Cerebellar nuclear complex (tissue), 1 donor: Measurements from ENCODE around the gene COQ10A.

Experiments used
- DNase-seq, 2 experiments: peaks; one replicate each; lab custom pipeline; 2025; lab: John Stamatoyannopoulos, UW

COQ10A gene

DNA sequence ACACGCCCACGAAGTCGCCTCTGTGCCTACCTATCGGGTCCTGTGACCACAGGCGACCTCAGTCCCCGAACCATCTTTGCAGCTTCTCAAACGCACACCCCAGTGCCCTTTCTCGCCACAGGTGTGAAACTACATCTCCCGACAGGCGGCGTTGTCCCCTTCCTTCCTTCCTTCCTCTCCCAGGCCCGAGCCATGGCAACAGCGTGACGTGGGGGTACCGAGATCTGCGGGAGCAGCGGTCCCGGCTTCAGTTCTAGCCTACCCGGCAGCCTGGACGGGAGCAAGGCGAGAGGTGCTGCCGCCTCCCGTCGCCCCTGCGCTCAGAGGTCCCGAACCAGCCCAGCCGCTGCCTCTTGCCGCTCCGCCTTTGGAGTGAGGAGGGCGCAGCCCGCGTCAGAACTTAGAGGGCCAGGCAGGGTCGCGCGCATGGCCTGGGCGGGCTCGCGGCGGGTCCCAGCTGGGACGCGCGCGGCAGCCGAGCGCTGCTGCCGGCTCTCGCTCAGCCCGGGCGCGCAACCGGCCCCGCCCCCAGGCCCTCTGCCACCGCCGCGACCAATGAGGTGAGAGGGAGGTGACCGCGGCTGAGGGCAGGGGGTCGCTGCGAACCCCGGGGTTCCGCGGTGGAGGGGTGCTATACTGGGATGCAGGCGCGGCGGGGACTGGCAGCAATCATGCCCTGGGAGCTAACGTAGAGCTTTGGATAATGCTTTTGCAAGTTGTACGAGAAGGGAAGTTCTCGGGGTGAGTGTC is at the start of gene COQ10A:
Gene COQ10A (plus strand): TSS at position 250 of the 750 bp plus-strand sequence. CDS start 177 bp downstream, at position 427.
- peak; percentile 36 to 72 for DNase-seq

DNA sequence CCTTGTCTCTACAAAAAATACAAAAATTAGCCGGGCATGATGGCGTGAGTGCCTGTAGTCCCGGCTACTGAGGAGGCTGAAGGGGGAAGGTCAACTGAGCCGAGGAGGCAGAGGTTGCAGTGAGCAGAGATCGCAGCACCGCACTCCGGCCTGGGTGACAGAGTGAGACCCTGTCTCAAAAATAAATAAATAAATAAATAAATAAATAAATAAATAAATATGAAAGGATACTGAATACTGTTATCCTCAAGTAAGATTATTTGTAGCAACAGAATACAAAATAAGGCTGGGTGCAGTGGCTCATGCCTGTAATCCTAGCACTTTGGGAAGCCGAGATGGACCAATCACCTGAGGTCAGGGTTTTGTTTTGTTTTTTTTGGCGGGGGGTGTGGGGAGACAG is 46.9 kb upstream of the COQ10A start:
- no peak for DNase-seq

DNA sequence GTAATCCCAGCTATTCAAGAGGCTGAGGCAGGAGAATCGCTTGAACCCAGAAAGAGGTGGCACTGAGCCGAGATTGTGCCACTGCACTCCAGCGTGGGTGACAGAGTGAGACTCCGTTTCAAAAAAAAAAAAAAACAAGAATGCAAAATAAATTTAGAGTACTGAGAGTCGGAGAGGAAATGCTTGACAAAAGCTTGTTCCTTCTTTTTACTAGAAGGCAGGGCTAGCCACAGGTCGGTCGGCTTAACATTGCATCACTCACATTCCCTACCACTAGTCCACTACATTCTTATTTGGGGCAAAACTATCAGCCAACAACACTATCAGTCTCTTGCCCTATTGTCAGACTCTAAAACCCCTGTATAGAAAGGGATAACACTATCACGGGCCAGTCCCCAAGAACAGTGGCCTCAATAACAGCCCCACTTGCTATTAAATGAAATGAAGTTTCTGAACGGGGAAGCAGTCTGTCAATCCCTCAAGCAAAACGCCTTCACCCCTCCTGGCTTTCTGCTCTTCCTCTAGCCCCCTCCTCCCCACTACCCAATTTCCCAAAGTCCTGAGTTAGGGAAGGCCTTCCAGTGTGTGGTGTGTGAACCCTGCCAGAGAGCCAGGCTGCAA is 46.0 kb upstream of the COQ10A start:
- no peak for DNase-seq

DNA sequence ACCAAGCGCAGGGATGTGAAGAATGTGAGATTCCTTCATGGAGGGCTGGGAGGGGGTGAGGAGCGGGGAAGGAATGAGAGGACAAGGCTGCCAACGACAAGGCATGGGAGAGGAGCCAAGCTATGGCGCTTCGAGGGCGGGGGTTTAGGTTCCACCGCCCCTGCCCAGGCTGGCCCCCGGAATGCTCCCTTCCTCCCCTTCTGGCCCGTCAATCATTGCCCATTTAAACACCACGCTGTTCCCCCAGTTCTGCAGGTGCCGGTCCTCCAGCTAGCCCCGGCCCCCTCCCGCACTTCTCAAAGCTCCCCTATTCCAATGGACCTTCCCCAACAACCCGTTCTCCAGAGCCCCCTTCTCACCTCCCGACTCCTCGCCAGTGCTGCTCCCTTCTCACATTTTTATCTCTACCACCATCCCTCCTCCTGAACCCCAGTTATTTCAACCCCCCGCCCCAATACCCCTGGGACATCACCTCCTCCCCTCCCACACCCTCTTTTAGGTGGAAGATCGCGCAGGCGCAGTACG is 45.4 kb upstream of the COQ10A start:
- DNase-seq = no peak

DNA sequence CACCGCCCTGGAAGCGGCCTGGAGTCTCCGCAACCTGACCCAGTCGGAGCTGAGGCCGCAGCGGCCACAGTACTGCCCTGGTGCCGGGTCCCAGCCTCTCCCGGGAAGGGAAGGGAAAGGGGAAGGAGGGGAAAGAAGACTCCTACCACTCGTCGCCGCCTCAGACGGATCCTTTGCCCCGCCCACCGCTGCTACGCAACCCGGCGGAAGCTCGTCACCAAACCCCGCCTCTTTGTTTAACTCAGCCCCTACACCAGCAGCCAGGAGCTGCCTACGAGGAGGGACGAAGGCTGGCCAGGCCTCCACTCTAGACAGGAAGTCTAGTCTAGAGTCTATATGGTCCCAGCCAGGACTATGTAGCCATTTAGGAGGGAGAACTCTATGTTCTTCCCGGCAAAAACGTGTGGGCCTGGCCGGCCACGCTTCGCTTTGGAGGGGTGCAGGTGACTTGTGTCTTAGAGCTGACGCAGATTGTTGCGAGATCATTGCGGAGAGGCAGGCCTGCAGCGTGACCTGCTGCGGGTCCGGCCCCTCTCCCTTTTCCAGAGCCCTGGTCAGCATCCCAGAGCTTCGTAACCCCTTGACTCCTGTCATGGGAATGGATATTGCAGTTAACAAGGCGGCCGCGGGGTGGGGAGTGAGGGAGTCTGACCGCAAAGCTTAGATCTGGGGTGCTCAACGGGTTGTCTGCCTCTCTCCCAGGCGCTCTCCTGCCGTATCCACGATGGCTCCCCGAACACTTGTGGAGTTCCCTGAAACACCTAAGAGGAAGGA is 44.8 kb upstream of the COQ10A start, which contains the start of gene RNF41:
Gene RNF41 (minus strand): TSS at position 166 of the 774 bp plus-strand sequence. CDS start 7,875 bp downstream, outside the sequence.
- DNase-seq = peak; percentile 93 to 97

DNA sequence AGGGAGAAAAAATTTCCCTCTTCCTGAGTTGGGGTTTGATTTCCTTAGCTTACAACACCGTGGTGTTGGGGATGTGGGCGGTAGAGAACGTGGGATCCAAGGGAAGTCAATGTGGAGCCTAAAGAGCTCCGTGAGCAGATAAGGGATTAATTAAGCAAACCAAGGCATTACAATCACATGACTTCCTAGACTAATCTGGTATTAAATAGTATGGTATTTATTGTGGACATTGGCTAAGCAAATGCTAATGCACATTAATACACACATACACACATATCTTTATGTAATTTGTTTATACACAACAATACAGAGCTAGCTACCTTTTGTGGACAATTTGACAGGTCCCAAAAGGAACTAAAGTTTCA is 44.2 kb upstream of the COQ10A start:
- DNase-seq = no peak

DNA sequence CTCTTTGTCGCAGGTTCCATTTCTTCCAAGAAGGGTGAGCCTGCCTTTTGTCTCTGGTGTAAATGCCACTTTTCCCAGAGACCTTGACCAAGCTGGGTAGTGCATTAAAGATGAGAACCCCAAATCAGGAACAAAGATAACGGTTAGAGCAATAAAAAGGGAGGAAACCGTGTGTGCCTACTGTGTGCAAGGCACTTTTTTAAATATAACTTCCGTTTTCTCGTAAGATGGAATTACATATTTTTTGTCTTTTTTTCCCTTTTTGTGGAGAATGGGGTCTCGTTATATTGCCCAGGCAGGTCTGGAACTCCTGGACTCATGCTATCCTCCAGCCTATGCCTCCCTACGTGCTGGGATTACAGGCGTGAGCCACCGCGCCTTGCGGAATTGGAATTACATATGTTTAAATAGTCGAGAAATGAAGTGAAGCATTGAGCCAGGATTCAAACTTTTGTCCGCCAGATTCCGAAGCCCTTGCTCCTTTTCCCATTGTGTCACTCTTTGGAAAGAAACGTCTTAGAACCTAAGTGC is 43.1 kb upstream of the COQ10A start:
- DNase-seq = no peak

DNA sequence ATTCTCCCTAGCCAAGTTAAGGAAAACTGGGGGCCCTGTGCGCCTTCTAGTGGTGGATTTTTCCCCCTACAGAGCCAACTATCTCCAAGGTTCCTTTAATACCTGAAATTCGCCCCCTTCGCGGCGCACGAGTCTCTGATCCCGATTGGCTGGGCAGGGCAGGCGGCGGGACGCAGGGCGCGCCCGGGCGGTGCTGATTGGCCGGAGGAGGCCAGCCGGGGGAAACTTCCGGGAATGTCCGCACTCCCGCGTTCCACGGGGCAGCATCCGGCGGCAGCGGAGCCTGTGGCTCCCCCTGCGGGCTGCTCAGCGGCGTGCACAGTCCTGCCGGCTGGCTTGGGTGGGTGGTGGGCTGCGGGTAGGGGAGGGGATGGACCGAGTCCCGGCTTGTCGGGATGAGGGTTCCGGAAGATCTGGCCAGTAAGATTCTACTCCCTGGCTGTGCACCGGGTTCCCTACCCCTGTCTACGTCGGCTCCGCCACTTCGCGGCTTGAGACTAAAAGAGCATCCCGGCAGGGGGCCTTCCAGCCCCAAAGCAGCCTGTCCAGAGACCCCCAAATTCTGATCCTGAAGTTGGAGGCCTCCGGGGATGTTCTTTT is 42.5 kb upstream of the COQ10A start, which contains the start of gene NABP2:
Gene NABP2 (plus strand): TSS at position 241 of the 600 bp plus-strand sequence. CDS start 515 bp downstream, outside the sequence.
- peak; percentile 69 to 86 for DNase-seq

DNA sequence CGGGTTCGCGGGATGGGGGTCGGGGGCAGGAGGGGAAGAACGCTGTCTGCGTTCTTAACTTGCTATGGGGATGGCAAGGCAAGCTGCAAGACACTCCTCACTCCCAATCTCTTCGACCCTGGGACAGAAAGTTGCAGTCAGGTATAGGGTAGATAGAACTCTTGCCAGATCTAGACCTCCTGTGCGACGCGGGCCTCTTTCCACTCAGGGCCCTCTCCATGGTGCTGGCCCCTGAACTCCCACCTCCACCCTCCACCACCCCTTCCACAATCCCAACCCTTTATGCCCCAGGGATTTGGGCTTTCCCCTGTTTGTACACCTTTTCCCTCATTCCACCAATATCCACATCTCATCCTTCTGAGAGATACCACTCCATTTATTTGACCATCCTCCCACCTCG is 41.8 kb upstream of the COQ10A start:
- no peak for DNase-seq

DNA sequence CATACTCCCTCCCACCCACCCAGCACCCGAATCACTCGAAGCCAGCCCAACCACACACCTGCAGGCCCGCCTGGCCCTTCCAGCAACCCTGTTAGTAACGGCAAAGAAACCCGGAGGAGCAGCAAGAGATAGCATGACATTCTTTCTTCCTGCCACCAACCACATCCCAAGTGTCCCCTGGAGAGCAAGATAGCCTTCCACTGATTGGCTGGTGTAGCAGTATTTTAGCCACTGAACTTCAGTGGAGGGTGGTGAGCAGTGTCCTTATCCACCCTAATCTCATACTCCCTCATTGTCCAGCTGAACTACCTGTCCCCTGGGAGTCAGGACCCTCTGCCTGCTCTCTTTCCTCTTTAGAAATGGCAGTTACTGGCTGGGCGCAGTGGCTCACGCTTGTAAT is 37.7 kb upstream of the COQ10A start:
- no peak for DNase-seq

DNA sequence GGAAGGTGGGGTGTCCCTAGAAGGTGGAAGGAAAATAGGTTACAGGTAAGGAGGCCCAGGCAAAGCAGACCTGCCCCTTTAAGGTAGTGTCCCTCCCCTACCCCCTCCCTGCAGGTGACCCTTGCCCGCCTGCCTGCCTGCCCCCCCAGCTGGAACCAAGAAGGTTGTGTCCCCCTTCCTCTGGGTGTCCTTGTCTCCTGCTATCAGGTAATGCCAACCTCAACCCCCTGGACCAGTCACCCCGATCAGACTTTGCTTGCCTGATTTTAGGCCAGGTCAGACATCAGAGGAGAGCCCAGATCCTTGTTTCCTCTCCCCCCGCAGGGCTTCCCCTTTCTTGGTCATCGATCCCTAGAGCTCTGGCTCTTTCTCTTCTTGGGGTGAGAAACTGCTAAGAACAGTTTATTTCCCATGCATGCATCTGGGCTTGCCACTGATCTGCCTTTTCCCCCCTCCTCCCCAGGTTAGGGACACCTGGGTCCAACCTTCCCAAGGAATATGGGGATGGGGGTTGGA is 36.8 kb upstream of the COQ10A start, which contains the start of gene SLC39A5:
Gene SLC39A5 (plus strand): TSS at position 136 of the 516 bp plus-strand sequence. CDS start 1,224 bp downstream, outside the sequence.
- DNase-seq = no peak

DNA sequence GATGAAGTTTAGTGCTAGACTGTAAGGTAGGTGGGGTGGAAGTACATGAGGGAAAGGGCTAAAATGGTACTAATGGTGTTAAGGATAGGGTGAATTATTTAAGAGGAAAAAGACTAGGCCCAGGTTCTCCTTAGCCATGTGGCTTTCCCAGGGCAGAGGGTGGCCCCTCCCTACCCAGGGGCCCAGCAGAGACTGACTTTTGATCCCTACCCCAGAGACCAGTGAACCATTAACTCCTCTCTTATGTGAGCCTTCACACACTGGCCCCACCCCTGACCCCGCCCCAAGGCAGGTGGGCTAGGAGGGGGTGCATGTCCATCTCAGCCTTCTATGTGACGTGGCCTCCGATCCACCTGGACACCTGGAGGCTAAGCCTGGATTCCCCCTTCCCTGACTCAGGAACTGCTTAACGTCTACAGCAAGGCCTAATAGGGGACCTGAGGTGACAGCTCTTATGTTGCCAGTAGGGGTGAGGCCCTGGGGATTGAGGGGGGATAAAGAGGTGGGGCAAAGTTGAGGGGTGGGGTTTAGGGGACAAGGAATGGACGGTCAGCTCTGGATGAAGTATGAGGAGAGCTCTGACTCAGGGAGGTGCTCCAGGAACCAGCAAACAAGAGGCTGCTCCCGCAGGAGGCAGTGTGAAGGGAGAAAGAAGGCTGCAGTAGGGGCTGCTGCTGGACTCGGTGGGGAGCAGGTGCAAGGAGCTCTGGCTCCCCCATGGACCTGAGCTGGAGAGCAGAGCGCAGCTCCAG is 36.1 kb upstream of the COQ10A start:
- DNase-seq = no peak

DNA sequence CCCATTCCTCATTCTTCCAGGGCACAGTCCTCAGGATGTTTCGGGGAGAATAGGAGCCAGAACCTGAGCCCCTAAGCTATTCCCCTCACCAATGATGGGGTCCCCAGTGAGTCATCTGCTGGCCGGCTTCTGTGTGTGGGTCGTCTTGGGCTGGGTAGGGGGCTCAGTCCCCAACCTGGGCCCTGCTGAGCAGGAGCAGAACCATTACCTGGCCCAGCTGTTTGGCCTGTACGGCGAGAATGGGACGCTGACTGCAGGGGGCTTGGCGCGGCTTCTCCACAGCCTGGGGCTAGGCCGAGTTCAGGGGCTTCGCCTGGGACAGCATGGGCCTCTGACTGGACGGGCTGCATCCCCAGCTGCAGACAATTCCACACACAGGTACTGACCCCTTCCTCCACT is 35.6 kb upstream of the COQ10A start:
- DNase-seq = no peak

DNA sequence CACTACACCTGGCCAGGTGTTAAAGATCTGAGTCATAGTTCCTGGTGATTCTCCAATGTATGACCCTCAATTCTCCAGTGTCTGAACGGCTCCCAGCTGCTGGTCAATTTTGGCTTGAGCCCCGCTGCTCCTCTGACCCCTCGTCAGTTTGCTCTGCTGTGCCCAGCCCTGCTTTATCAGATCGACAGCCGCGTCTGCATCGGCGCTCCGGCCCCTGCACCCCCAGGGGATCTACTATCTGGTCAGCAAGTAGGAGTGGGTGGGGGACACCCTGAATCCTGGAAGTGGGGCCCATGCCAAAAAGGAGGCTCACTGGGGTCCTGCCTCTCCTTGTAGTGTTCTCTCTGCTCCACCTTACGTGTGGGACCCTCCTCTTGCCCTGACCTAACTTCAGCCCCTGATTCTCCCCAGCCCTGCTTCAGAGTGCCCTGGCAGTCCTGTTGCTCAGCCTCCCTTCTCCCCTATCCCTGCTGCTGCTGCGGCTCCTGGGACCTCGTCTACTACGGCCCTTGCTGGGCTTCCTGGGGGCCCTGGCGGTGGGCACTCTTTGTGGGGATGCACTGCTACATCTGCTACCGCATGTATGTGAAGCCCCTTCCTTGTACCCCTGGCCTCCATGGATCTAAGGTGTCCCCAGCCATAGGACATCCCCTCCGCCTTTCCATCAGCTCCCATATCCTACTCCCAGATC is 31.9 kb upstream of the COQ10A start:
- no peak for DNase-seq

DNA sequence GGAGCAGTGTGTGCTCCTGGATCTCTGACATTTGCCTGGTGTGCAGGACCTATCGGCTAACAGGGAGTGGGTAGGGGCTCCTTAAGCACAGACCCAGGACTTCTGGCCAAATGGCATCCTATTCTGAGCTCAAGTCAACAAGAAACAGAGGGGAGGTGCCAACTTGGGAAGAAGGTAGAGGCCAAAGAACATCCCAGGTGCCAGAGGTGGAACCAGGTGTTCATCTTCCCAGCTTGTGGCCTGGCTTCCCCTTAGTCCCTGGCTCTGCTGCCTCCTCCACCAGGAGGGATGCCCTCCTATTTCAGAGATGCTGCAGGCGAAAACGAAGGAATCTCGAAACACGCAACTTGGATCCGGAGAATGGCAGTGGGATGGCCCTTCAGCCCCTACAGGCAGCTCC is 30.7 kb upstream of the COQ10A start:
- no peak for DNase-seq

DNA sequence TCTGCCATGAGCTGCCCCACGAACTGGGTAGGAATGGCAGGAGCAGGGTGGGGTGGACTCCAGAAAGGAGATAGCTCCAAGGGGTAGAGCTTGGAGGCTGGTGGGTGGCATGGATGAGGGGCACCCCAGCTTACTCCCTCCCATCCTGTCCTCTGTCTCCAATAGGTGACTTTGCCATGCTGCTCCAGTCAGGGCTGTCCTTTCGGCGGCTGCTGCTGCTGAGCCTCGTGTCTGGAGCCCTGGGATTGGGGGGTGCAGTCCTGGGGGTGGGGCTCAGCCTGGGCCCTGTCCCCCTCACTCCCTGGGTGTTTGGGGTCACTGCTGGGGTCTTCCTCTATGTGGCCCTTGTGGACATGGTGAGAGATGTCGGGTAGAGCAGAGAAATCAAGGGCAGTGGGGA is 29.8 kb upstream of the COQ10A start:
- DNase-seq = no peak

DNA sequence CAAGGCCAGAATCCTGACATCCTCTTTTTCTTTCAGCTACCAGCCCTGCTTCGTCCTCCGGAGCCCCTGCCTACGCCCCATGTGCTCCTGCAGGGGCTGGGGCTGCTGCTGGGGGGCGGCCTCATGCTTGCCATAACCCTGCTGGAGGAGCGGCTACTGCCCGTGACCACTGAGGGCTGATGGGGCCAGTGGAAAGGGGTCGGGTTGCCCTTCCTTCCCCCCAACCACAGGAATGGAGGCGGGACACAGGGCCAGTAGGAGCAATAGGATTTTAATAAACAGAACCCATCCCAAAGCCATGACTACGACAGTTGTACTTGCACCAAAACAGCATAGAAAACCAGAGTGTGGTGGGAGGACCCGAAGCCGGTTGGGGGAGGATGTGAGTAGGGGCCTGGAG is 29.2 kb upstream of the COQ10A start:
- DNase-seq = no peak

DNA sequence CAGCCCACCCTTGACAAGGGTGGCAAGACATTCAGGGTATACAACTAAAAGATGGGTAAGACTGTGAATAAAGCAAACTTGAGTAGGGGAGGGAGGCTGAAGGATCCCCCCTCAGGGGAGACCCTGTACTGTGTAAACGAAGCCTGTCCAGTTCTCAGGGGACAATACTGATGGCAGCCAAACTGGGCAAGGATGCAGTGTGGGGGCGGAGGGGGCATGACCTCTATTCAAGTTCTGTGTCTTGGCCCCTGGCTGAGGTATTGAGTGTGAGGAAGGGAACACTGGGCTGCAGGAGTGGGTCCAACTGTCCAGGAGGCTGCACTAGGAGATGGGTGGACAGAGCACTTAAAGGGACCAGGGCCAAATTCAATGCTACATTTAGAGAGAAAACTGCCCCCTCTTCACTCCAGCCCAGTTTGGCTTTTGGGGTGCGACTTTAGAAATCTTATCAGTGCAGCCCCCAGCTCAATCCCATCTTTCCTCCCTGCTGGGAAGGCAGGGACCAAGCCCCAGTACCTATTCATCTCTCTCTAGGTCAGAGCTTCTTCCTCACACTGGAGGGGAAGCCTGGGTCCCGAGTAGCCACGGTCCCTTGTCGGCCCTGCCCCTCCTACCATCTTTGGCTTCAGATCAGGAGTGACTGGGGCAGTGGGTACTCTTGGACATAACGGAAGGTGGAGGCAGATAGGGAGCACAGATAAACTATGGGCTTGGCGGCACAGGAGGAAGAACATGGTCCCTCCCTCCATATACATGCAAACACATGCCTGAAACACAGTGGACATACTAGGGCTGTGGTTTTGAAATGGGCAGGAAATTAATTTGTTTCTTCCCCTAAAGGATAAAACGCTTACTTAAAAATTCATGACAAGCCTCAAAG is 25.1 kb upstream of the COQ10A start:
- DNase-seq = no peak

DNA sequence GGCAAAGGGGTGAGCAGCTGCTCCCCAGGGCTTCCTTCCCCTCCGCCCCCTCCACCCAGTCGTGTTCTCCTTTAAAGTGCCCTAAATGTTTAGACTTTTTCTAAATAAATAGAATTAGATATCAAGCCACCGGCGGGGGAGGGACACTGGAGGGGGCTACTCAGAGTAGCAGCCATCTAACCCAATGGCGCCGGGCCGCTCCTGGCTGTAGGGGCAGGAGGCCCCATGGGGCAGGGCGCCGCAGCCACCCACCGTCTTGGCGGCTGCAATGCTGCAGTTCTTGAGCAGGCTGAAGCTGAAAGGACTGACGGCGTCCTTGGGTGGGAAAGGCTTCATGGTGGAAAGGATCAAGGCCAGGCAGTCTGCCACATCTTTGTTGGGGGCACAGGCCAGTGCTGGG is 23.8 kb upstream of the COQ10A start:
- DNase-seq = no peak
